ENCODE measurements around the gene DYNLT1.
"Not testable (repeated sequence)": the region's sequence is repeated elsewhere in the genome, so short reads cannot be mapped to it uniquely, and the experiment has no call there.

The DYNLT1 gene

DNA sequence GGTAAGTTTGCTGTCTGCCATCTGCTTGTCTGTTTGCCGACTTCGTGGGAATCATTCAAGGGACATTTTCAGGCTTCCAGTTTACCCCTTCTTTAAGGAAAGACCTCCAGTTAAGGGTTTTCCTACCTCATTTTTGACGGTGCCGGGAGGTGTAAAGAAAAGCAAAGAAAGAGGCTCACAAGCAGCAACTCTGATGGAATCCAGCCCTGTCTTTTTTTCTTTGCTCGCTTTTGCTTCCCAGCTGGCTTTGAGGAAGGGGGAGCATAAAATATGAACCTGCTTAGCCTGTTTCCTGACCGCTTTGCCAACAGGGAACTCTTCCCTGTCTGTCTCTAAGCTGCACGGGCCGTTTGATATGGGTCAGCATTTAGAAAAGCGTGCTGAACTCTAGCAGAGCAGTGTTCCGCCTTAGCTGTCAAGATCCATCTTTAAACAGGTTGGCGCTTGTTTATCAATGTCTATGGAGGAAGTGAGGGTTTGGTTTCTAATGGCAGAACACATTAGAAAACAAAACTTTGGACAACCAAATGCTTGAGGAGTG, 19.2 kb upstream of the DYNLT1 start:
- in situ Hi-C loops (cut with MboI; ENCODE audit: low sequenced_read_pairs), result no loop called here

DNA sequence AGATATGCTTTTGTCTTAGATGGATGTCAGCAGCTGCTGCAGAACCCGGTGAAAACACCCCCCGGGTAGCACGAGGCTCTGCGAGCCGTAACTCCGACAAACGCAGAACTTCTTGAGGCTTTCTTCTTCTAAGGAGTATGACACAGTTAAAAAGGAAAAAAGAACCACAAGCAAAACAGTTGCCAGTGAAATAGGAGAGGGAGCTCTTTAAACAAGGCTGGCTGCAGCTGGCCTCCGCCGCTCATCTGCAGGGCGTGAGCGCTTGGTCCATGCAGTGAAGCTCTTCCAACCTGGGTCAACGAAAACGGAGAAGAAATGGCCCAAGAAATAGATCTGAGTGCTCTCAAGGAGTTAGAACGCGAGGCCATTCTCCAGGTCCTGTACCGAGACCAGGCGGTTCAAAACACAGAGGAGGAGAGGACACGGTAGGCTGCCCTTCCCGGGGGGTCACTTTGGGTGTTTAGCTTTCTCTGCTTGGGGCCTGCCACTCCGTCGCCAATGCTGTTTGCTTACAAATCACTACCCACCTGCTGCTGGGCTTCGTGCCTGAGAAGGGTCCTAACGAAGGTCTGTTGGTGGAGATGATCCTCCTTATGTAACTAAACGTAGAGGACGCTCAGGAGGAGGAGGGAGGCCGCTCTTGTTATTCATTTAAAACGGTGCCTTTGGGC, 18.5 kb upstream of the DYNLT1 start:
- in situ Hi-C loops (cut with MboI; ENCODE audit: low sequenced_read_pairs), result no loop called here

DNA sequence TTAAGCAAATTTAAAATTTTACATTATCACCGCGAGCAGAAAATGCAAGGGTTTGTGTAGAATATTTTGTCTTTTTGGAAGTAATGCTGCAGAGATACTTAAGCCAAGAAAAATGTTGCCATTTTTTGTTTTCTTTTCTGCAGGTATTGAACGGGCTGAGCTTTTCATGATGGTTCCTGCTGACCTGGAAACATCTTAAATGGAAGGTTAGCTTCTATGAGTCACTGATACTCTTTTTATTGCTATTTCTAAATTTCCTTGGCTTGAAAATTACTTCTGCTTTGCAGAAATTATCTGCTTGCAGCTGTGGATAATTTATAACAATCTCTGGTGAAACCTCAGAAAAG, 18.0 kb upstream of the DYNLT1 start:
- in situ Hi-C loops (cut with MboI; ENCODE audit: low sequenced_read_pairs), result no loop called here

DNA sequence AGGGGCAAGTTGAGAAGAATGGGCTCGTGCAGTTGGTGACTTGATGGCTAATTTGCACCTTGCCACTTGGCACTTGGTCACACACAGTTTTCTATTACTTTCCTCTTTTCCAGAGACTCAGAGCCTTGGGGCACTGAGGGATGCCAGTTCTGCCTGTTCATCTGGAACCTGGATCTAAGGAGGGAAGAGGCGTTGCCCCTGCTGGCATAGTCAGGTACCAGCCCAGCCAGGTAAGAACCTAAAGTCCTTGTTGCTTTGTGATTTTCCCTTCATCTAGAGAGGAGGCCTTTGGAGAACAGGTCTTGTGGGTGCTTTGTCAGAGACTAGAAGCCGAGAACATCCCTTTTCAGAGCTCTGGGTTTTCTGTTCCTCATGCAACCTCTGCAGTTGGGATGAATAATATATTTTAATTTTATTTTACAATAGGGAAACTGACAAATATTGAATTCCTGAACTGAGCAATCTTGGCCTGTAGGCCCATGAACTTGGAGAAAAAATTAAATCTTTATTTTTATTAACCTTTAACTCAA, 16.7 kb upstream of the DYNLT1 start:
- in situ Hi-C loops (cut with MboI; ENCODE audit: low sequenced_read_pairs), result no loop called here

DNA sequence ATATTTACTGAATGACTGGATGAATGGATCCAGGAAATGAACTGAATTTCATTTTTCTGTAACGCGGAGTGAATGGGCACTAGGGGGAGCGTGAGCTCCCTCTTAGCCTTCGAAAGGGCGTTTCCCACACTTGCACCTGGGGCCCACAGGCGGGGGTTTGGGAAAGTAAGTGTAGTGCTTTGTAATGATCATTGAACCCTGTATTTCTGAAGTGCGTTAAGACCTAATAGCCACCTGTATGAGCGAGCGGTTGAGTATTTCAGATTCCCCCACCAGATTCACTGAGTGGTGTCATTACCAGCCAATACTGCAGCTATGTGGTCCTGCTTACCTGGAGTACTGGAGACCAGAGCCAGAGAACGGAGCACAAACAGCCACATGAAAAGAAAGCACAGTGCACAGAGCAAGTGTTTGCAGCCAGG, 15.8 kb upstream of the DYNLT1 start:
- in situ Hi-C loops (cut with MboI; ENCODE audit: low sequenced_read_pairs), result no loop called here

DNA sequence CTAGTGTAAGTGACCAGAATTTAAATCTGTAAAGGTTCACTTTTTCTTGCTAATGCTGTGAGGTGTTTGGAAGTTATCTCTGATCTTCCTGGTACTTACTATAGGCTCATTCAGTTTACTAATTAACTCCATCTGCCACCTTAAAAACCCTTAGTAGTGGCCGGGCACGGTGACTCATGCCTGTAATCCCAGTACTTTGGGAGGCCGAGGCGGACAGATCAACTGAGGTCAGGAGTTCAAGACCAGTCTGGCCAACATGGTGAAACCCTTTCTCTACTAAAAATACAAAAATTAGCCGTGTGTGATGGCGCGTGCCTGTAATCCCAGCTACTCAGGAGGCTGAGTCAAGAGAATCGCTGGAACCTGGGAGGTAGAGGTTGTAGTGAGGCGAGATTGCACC, 12.4 kb upstream of the DYNLT1 start:
- in situ Hi-C loops (cut with MboI; ENCODE audit: low sequenced_read_pairs), result not testable (repeated sequence)

DNA sequence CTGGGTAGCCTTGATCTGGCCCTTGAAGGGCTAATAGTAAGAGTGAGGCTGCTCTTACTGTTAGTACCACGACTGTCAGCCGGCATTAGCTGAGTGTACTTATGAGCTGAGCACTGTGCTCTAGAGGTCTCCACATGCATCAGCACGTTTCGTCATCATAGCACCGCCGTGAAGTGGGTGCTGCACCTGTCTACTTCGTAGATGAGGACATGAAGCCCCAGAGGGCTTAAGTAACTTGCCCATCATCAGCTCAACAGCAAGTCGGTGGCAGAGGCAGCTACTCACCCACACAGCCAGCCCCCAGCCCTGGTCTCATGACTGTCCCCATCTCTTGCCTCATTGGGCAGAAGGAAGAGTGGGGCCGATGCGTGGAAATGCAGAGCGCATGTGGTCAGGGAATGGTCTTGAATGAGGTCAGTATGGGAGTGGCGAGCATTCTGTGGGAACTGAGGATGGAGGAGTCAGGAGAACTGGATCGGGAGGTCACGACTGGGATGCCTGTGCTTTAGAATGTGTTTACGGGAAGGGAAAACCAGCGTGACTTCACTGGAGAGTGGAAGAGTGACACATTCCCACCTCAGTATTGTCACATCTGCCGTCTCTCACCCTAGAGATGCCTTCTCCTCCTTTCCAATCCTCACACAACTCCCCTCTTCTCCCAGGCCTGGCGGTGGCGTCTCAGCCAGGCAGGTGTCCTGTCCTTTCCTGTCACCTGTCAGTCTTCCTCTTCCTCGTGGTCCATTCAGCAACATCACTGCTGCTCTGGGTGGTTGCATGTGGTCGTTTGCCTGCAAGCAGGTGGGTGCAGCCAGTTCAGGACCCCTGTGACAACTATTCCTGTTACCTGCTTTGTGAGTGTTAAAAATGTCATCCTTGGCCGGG, 11.3 kb upstream of the DYNLT1 start:
- in situ Hi-C loops (cut with MboI; ENCODE audit: low sequenced_read_pairs), result no loop called here

DNA sequence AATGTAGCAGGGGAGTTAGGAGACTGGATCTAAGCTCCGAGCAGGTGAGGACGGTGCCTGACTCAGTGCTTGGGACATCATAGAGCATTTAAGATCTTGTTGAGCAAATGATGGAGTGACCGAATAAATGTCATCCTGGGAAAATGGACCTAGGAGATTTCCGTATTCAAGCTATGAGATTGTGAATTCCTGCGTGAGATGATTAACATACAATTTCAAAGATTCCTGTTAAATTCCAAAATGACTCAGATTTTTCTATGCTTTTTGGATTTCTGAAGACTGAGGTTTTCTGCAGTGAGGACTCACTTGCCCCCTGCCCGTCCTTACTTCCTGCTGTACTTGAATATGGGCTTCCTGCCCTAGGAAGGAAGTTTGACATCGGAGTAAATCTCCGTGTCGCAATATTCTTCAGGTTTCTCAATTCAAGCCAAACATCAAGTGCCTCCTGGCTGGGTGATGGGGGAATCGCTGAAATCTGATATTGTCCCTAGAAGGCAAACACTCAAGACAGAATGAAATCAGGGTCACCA, 10.5 kb upstream of the DYNLT1 start:
- in situ Hi-C loops (cut with MboI; ENCODE audit: low sequenced_read_pairs), result no loop called here

DNA sequence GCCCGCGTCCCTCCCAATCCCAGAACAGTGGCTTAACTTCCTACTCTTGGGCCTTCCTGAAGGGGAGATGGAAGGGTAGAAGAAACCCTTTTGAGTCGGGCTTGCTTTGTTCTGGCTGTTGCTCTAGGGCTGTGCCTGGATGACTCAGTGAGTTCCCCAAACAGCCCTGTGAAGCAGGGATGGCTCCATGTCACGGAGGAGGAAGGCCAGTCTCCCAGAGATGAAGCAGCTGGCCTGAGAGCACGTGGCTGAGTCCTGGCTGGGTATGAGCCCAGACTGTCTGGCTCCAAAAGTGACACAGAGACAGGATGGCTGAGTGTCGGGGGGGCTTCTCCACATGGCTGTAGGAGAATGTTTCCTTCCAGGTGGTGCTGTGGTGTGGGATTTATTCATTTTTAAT, 10.0 kb upstream of the DYNLT1 start:
- in situ Hi-C loops (cut with MboI; ENCODE audit: low sequenced_read_pairs), result no loop called here

DNA sequence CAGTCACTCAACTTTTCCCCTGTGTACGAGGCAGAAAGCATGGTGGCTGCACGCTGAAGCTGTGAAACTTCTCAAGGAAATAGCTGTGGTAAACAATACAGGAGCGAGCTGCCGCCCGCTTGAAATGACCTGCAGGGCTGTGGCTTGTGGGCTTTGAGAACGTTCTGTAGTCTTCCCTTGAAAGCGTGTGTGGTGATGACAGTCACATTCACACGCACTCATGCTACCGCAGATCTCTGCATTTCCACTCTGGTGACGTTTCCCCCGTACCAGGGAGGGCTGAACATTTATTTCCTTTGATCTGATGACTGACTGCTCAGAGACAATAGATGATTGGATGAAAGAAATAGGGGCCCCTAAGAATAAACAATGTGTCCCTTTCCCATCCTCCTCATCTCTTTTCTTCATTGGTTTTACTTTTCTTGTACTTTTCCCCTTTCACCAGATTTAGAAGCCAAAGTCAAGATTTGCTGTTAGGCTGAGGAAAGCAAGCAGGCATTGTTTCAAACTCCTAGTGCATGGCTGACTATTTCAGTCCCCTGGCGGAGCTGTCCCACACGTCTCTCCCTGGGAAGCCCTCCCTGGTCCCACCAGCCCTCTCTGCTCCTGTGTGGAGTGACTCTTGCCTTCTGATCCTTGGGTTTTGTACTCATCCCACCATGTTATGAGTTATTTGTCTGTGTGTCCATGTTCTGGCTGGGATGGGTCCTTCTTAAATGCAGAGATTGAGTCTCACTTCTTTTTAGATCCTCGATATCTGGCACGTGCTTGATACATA, 9.2 kb upstream of the DYNLT1 start:
- in situ Hi-C loops (cut with MboI; ENCODE audit: low sequenced_read_pairs), result no loop called here

DNA sequence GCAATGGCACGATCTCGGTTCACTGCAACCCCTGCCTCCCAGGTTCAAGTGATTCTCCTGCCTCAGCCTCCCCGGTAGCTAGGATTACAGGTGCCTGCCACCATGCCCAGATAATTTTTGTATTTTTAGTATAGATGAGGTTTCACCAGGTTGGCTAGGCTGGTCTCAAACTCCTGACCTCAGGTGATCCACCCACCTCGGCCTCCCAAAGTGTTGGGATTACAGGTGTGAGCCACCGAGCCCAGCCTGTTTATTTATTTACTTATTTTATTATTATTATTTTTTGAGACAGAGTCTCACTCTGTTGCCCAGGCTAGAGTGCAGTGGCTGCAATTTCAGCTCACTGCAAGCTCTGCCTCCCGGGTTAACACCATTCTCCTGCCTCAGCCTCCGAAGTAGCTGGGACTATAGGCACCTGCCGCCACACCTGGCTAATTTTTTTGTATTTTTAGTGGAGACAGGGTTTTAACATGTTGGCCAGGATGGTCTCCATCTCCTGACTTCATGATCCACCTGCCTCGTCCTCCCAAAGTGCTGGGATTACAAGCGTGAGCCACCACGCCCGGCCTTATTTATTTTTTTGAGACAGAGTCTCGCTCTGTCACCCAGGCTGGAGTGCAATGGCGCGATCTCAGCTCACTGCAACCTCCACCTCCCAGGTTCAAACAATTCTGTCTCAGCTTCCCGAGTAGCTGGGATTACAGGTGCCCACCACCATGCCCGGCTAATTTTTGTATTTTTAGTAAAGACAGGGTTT, 7.6 kb upstream of the DYNLT1 start:
- in situ Hi-C loops (cut with MboI; ENCODE audit: low sequenced_read_pairs), result not testable (repeated sequence)

DNA sequence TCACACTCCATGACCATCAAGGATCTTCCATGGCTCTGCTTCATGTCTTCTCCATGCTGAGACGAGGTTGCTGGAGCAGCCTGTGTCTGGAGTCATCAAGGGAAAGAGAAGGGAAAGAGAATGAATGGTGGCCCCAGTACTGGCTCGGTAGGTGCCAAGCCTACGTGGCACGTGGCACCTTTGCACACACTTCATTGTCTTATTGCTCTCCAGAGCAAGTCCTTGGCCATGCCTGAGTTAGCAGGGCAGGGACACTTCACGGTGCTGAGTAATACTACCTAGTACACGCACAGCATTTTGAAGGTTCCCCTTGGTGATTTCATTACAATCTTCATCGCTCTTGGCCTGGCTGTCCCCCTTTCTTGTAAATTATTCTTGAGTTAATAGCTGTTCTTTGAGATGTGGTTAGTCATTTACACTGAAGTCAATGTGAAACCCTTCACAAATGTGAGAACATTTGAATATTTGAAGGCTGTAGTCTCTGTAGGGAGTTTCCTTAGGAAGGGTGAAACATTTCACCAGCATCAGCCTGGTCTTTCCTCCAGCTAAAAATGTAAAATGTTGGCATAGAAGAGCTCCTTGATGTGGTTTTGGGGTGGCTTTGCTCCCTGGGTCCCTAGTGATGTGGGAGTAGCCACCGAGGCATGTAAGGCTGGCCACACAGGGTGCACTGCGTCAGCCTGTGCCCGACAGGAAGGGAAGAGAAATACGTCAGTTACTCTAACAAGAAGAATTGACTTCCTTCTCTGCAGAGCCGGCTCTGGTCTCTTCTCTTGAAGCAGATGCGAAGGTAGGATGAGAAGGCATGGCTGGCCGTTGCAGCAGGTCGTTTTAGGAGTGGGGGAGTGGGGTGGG, 5.0 kb upstream of the DYNLT1 start, which contains the start of gene SYTL3:
TSS of gene SYTL3 (plus strand) at position 766 of the 855 bp plus-strand sequence. CDS start 13,215 bp downstream, outside the sequence.
- in situ Hi-C loops (cut with MboI; ENCODE audit: low sequenced_read_pairs), result no loop called here

DNA sequence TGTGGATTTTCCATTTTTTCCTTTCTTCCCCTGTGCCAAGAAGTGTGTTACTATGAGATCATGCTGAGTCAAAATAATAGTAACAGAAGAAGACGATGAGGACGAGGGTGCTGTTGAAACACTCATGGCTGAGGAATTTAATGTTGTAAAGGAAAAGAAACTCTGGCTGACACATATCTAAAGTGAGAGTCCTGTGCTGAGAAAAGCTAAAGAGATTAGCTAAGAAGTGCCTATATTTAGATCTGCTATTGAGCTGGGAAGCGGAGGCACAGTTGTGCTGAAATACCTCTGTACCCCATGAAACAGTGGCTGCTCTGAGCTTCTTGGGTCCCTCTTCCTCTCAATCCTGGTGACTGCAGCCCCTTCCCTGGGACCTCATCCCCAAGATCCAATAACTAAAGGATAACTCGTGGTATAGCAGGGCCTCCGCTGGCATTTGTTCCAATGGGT, 4.2 kb upstream of the DYNLT1 start:
- in situ Hi-C loops (cut with MboI; ENCODE audit: low sequenced_read_pairs), result no loop called here

DNA sequence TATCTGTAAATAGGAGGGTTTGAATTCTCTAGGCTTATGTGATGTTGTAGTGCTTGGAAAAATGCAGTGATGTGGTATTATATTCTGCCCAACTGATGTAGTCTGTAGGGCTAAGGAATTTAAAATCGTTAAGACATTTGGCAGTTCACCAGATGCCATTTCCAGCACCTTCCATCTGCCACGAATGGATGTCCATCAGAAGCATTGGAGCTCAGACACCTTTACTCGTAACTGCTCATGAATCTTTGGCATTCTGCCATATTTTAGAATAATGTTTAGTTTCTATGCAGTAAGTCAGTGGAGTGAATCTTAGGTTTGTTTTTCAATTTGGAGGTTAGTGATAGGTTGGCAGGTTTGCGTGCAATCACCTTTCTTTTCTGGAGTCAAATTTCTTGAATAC, 3.0 kb upstream of the DYNLT1 start:
- in situ Hi-C loops (cut with MboI; ENCODE audit: low sequenced_read_pairs), result no loop called here

DNA sequence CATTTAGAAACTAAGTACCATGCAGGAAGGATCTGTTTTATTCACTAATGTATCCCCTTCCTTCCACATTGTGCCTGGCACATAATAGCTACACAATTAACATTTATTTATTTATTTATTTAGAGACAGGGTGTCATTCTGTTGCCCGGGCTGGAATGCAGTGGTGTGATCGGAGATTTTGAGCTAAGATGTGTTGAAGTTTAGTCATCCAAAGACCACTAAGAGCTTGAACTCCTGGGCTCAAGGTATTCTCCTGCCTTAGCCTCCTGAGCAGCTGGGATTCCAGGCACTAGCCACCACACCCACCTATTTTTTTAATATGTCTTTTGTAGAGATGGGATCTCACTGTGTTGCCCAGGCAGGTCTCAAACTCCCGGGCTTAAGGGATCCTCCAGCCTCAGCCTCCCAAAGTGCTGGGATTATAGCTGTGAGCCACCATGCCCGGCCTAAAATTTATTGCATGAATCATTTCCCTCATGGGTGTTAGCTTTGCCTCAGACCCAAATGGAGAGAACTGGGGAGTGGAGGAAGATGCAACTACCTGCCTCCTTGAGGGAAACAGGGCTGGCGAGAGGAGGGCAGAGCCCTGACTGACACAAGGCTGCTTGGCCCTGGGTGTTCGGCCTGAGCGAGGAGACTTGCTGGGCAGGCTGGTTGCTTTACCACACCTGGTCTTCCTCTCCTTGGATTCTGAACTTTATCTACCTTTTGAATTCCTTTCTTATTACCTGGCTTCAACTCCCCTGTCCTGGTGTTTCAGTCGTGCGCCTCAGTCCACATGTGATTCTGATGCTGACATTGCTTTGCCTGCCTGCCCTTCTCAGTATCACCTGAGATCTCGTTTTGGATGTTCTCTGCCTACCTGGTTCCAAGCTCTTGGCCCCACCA, 1.7 kb upstream of the DYNLT1 start:
- in situ Hi-C loops (cut with MboI; ENCODE audit: low sequenced_read_pairs), result no loop called here

DNA sequence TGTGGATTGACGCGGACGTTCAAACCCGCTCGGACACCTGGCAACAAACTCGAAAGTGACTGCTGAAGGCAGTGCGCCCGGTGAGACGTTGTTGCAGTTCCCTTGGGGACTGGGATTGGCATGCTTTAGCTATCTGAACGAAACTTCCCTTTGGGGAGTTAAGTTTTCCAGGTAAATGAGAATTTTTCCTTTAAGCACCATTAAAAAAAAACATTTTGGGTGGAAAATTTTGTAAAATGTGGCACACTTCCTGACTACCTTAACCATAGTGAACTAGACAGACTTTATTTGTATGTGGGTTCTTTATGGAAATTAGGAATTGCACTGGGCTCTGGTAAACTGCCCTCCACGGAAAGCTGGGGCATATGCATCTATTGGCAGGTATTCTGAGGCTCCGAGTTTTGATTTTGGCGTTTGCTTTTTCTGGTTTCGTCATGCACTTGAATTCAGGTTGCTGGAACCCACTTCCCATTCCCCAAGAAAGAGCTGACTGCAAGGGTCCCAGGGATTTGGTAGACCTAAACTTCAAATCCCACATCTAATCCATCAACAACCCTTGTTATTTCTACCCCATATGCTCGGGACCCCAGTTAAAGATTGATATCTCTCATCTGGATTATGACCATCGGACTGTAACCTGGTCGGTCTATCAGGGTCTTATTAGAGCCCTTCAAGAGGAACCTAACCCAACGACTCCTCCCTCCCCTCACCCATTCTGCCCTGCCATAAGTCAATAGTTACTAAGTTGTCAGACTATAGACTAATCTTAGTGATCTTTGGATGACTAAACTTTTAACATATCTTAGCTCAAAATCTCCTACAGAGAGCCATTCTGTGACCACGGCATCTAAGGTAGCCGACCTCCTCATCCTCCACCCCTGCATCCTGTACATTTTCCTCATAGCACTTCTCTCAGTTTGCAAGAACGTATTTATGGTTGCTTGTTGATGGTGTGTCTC, 800 bp upstream of the DYNLT1 start:
- in situ Hi-C loops (cut with MboI; ENCODE audit: low sequenced_read_pairs), result no loop called here

DNA sequence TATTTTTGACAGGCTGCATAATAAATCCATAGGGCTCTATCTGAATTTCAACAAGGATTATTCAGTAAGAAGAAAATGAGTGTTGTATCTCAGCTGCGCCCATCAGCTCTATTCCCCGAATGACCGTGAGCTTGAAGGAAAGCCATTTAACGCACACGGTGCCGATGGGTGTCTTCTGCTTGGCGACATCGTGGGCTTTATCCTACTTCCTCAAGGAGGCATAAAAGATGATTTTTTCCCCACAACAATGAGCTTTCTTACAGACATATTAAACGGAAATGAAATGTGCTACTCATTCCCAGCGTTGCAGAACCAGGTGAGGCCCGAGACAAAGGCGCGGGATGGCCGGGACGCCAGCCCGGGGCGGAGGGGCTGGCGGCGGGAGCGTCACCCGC, 710 bp downstream of the DYNLT1 start:
- in situ Hi-C loops (cut with MboI; ENCODE audit: low sequenced_read_pairs), result no loop called here

Data from HL-60/S4 (cell line).